Endothelial cell of umbilical vein (primary cell): ENCODE data around the gene SNN.

Experiments used
- CTCF ChIP-seq, 2 donors: IDR thresholded peaks; 1 replicate in 1 of 2; 2 replicates in 1 of 2; pipeline ENCODE4 v1.5.1; 2011; ENCODE audit warnings: low read length in 2 of 2, mild to moderate bottlenecking in 2 of 2, moderate library complexity in 2 of 2, control low read depth in 1 of 2, inconsistent platforms in 1 of 2, low read depth in 1 of 2; ENCODE audit not compliant: insufficient read depth in 1 of 2; ENCODE audit errors: extremely low read depth in 1 of 2
- EZH2 ChIP-seq: IDR thresholded peaks from 2 replicates; pipeline ENCODE4 v1.6.1; 2012; ENCODE audit warnings: borderline replicate concordance, low read depth, mild to moderate bottlenecking, moderate library complexity, low read length, inconsistent platforms; ENCODE audit not compliant: severe bottlenecking
- GATA2 ChIP-seq: IDR thresholded peaks from 2 replicates; pipeline ENCODE4 v1.7.0; 2011; ENCODE audit warnings: low read depth, mild to moderate bottlenecking, moderate library complexity, mixed read lengths, low read length; ENCODE audit not compliant: insufficient read length, insufficient read depth
- MAX ChIP-seq: IDR thresholded peaks from 2 replicates; pipeline ENCODE4 v1.6.1; 2011; ENCODE audit not compliant: insufficient read depth, insufficient read length
- POLR2A ChIP-seq: IDR thresholded peaks from 2 replicates; pipeline ENCODE4 v1.6.1; 2012; ENCODE audit warnings: low read depth, mild to moderate bottlenecking, control low read depth, low read length

DNA sequence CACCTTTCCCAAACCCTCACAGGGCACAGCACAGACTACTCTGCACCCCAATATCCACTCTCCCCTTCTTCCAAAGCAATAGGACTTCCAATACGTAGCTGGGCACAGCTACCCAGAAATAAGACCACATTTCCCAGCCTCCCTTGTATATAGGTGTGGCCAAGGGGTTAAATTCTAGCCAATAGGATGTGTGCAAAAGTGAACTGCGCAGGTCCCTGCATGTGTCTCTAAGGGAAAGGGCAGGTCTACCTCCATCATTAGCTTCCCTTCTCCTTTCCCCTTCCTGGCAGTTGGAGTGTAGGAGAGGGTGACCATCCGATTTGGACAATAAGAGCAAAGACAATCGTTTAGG lies 25.5 kb upstream of the SNN start:
- TF ChIP-seq CTCF (IDR thresholded peaks at IDR 0.05; ENCODE audit: extremely low read depth in 1 of 2, insufficient read depth in 1 of 2, low read depth in 1 of 2, low read length in 2 of 2) (no peak), POLR2A (no peak), EZH2 (no peak), GATA2 (no peak), MAX (no peak)
